ENCODE measurements around the gene LIFR.
"Not testable (repeated sequence)": the region's sequence is repeated elsewhere in the genome, so short reads cannot be mapped to it uniquely, and the experiment has no call there.

Gene LIFR

GRCh38 chr5:38576961-38577684 is 20.7 kb upstream of the LIFR start:
- no peak overlapping the region for H3K9ac ChIP-seq (ENCODE audit: low read depth, low read length)
- H3K4me3 ChIP-seq (ENCODE audit: low read length) = no peak overlapping the region
- no peaks in the 10 kb centered on the region for H3K4me1 ChIP-seq (ENCODE audit: control insufficient read depth, insufficient read depth, low read length)
- H3K4me2 ChIP-seq (ENCODE audit: low read length) = no peak overlapping the region
- H3K36me3 ChIP-seq (ENCODE audit: insufficient read depth, low read length) = no peaks in the 10 kb centered on the region
- no peaks in the 10 kb centered on the region for H3K9me3 ChIP-seq (replicated peaks; ENCODE audit: low read length)
- peaks cover 43% of the 10 kb centered on the region for H3K27me3 ChIP-seq (ENCODE audit: control insufficient read depth, insufficient read depth, low read length)

GRCh38 chr5:38576442-38576841 is 20.0 kb upstream of the LIFR start:
- Histone ChIP-seq H3K9me3 (replicated peaks; ENCODE audit: low read length) (no peaks in the 10 kb centered on the region), H3K27me3 (ENCODE audit: control insufficient read depth, insufficient read depth, low read length) (peaks cover 37% of the 10 kb centered on the region), H3K4me2 (ENCODE audit: low read length) (no peak overlapping the region), H3K4me3 (ENCODE audit: low read length) (no peak overlapping the region), H3K4me1 (ENCODE audit: control insufficient read depth, insufficient read depth, low read length) (no peaks in the 10 kb centered on the region), H3K36me3 (ENCODE audit: insufficient read depth, low read length) (no peaks in the 10 kb centered on the region), H3K9ac (ENCODE audit: low read depth, low read length) (no peak overlapping the region)

GRCh38 chr5:38575476-38575875 is 19.0 kb upstream of the LIFR start:
- Histone ChIP-seq H3K9me3 (replicated peaks; ENCODE audit: low read length) (no peaks in the 10 kb centered on the region), H3K9ac (ENCODE audit: low read depth, low read length) (no peak overlapping the region)

GRCh38 chr5:38574009-38574408 is 17.6 kb upstream of the LIFR start:
- Histone ChIP-seq H3K4me2 (ENCODE audit: low read length) (no peak overlapping the region), H3K27me3 (ENCODE audit: control insufficient read depth, insufficient read depth, low read length) (peaks cover 40% of the 10 kb centered on the region), H3K9ac (ENCODE audit: low read depth, low read length) (no peak overlapping the region), H3K9me3 (replicated peaks; ENCODE audit: low read length) (no peaks in the 10 kb centered on the region), H3K36me3 (ENCODE audit: insufficient read depth, low read length) (no peaks in the 10 kb centered on the region), H3K4me3 (ENCODE audit: low read length) (no peak overlapping the region), H3K4me1 (ENCODE audit: control insufficient read depth, insufficient read depth, low read length) (no peaks in the 10 kb centered on the region)

More at GRCh38 chr5:38575476-38575875, 19.0 kb upstream of the LIFR start:
- Histone ChIP-seq H3K4me1 (ENCODE audit: control insufficient read depth, insufficient read depth, low read length) (no peaks in the 10 kb centered on the region), H3K27me3 (ENCODE audit: control insufficient read depth, insufficient read depth, low read length) (peaks cover 36% of the 10 kb centered on the region), H3K4me3 (ENCODE audit: low read length) (no peak overlapping the region), H3K4me2 (ENCODE audit: low read length) (no peak overlapping the region), H3K36me3 (ENCODE audit: insufficient read depth, low read length) (no peaks in the 10 kb centered on the region)

- no peaks in the 10 kb centered on the region for H3K4me1 ChIP-seq (ENCODE audit: control insufficient read depth, insufficient read depth, low read length)
- H3K27me3 ChIP-seq (ENCODE audit: control insufficient read depth, insufficient read depth, low read length) = peaks cover 44% of the 10 kb centered on the region
- no peak overlapping the region for H3K9ac ChIP-seq (ENCODE audit: low read depth, low read length)
- no peaks in the 10 kb centered on the region for H3K9me3 ChIP-seq (replicated peaks; ENCODE audit: low read length)
- H3K4me2 ChIP-seq (ENCODE audit: low read length) = no peak overlapping the region
- H3K4me3 ChIP-seq (ENCODE audit: low read length) = no peak overlapping the region
- no peaks in the 10 kb centered on the region for H3K36me3 ChIP-seq (ENCODE audit: insufficient read depth, low read length)
These were observed 17.1 kb upstream of the LIFR start for GRCh38 chr5:38573521-38573920.

- Histone ChIP-seq H3K9me3 (replicated peaks; ENCODE audit: low read length) (no peaks in the 10 kb centered on the region), H3K4me2 (ENCODE audit: low read length) (no peak overlapping the region), H3K4me1 (ENCODE audit: control insufficient read depth, insufficient read depth, low read length) (no peaks in the 10 kb centered on the region), H3K9ac (ENCODE audit: low read depth, low read length) (no peak overlapping the region), H3K4me3 (ENCODE audit: low read length) (no peak overlapping the region), H3K36me3 (ENCODE audit: insufficient read depth, low read length) (no peaks in the 10 kb centered on the region), H3K27me3 (ENCODE audit: control insufficient read depth, insufficient read depth, low read length) (peaks cover 31% of the 10 kb centered on the region)
These were observed 12.7 kb upstream of the LIFR start for GRCh38 chr5:38569180-38569579.

GRCh38 chr5:38567306-38567705 is 10.9 kb upstream of the LIFR start:
- not testable (repeated sequence) for H3K4me3 ChIP-seq (ENCODE audit: low read length); H3K4me1 ChIP-seq (ENCODE audit: control insufficient read depth, insufficient read depth, low read length); H3K9me3 ChIP-seq (replicated peaks; ENCODE audit: low read length); H3K4me2 ChIP-seq (ENCODE audit: low read length); H3K36me3 ChIP-seq (ENCODE audit: insufficient read depth, low read length); H3K9ac ChIP-seq (ENCODE audit: low read depth, low read length)
- H3K27me3 ChIP-seq (ENCODE audit: control insufficient read depth, insufficient read depth, low read length) = peaks cover 46% of the 10 kb centered on the region

- Histone ChIP-seq H3K9me3 (replicated peaks; ENCODE audit: low read length) (no peaks in the 10 kb centered on the region), H3K36me3 (ENCODE audit: insufficient read depth, low read length) (no peaks in the 10 kb centered on the region), H3K27me3 (ENCODE audit: control insufficient read depth, insufficient read depth, low read length) (peaks cover 30% of the 10 kb centered on the region), H3K4me3 (ENCODE audit: low read length) (no peak overlapping the region), H3K4me1 (ENCODE audit: control insufficient read depth, insufficient read depth, low read length) (no peaks in the 10 kb centered on the region), H3K4me2 (ENCODE audit: low read length) (no peak overlapping the region), H3K9ac (ENCODE audit: low read depth, low read length) (no peak overlapping the region)
These were observed 7.2 kb upstream of the LIFR start for GRCh38 chr5:38563624-38564023.

GRCh38 chr5:38562444-38563210 is 6.2 kb upstream of the LIFR start:
- H3K36me3 ChIP-seq (ENCODE audit: insufficient read depth, low read length) = no peaks in the 10 kb centered on the region
- no peak overlapping the region for H3K4me2 ChIP-seq (ENCODE audit: low read length)
- peaks cover 2% of the 10 kb centered on the region for H3K4me1 ChIP-seq (ENCODE audit: control insufficient read depth, insufficient read depth, low read length)
- no peak overlapping the region for H3K9ac ChIP-seq (ENCODE audit: low read depth, low read length)
- H3K4me3 ChIP-seq (ENCODE audit: low read length) = no peak overlapping the region
- H3K27me3 ChIP-seq (ENCODE audit: control insufficient read depth, insufficient read depth, low read length) = peaks cover 26% of the 10 kb centered on the region
- H3K9me3 ChIP-seq (replicated peaks; ENCODE audit: low read length) = no peaks in the 10 kb centered on the region

- Histone ChIP-seq H3K4me3 (ENCODE audit: low read length) (no peak overlapping the region), H3K4me2 (ENCODE audit: low read length) (no peak overlapping the region), H3K4me1 (ENCODE audit: control insufficient read depth, insufficient read depth, low read length) (peaks cover 14% of the 10 kb centered on the region), H3K27me3 (ENCODE audit: control insufficient read depth, insufficient read depth, low read length) (peaks cover 24% of the 10 kb centered on the region), H3K9ac (ENCODE audit: low read depth, low read length) (no peak overlapping the region), H3K9me3 (replicated peaks; ENCODE audit: low read length) (no peaks in the 10 kb centered on the region), H3K36me3 (ENCODE audit: insufficient read depth, low read length) (no peaks in the 10 kb centered on the region)
These were observed 3.0 kb upstream of the LIFR start for GRCh38 chr5:38559428-38559827.

- Histone ChIP-seq H3K9ac (ENCODE audit: low read depth, low read length) (peak overlapping the region; percentile 94), H3K4me2 (ENCODE audit: low read length) (peak overlapping the region; percentile 99), H3K4me1 (ENCODE audit: control insufficient read depth, insufficient read depth, low read length) (peaks cover 14% of the 10 kb centered on the region), H3K36me3 (ENCODE audit: insufficient read depth, low read length) (no peaks in the 10 kb centered on the region), H3K27me3 (ENCODE audit: control insufficient read depth, insufficient read depth, low read length) (peaks cover 14% of the 10 kb centered on the region), H3K9me3 (replicated peaks; ENCODE audit: low read length) (no peaks in the 10 kb centered on the region), H3K4me3 (ENCODE audit: low read length) (peak overlapping the region; percentile 97)
These were observed 1.3 kb upstream of the LIFR start for GRCh38 chr5:38557792-38558191.

- Histone ChIP-seq H3K36me3 (ENCODE audit: insufficient read depth, low read length) (no peaks in the 10 kb centered on the region), H3K27me3 (ENCODE audit: control insufficient read depth, insufficient read depth, low read length) (peaks cover 9% of the 10 kb centered on the region), H3K4me1 (ENCODE audit: control insufficient read depth, insufficient read depth, low read length) (peaks cover 14% of the 10 kb centered on the region), H3K4me2 (ENCODE audit: low read length) (peak overlapping the region; percentile 99), H3K9ac (ENCODE audit: low read depth, low read length) (peak overlapping the region; percentile 94), H3K9me3 (replicated peaks; ENCODE audit: low read length) (no peaks in the 10 kb centered on the region), H3K4me3 (ENCODE audit: low read length) (peak overlapping the region; percentile 97)
These were observed 863 bp upstream of the LIFR start for GRCh38 chr5:38557308-38557710.

Measured in skeletal muscle satellite cell (primary cell).